ENCODE results near the gene AGTR2. TPM values are rescaled to one million over a fixed set of nuclear protein-coding genes. Genes with fewer than 3 reads are reported as not detected.
"Not testable (repeated sequence)": the region's sequence is repeated elsewhere in the genome, so short reads cannot be mapped to it uniquely, and the experiment has no call there.

Gene AGTR2
- not detected in 2 replicates for total RNA-seq

GRCh38 chrX:116170511-116170910, at the start of gene AGTR2:
AGTR2 (plus strand) TSS chrX:116170744; CDS start chrX:116172281, 1,537 bp downstream.
- H3K27ac Mint-ChIP-seq, result no peak within 1 kb of the TSS
- intact Hi-C loops (cut with micrococcal nuclease), result no loop called here

GRCh38 chrX:116135277-116135676, 35.3 kb upstream of the AGTR2 start:
- no peaks in the 10 kb centered on the region for H3K9me3 Mint-ChIP-seq
- H3K36me3 Mint-ChIP-seq (ENCODE audit: low read depth), result no peaks in the 10 kb centered on the region
- intact Hi-C loops (cut with micrococcal nuclease), result no loop called here

More at GRCh38 chrX:116170511-116170910, at the start of gene AGTR2:
- H3K27me3 Mint-ChIP-seq, result no peaks in the 10 kb centered on the region
- CTCF ChIA-PET, result no interaction called here
- ATAC-seq (ENCODE audit: low read depth) (no peak), DNase-seq (no peak)
- TF ChIP-seq, protein P1, sequence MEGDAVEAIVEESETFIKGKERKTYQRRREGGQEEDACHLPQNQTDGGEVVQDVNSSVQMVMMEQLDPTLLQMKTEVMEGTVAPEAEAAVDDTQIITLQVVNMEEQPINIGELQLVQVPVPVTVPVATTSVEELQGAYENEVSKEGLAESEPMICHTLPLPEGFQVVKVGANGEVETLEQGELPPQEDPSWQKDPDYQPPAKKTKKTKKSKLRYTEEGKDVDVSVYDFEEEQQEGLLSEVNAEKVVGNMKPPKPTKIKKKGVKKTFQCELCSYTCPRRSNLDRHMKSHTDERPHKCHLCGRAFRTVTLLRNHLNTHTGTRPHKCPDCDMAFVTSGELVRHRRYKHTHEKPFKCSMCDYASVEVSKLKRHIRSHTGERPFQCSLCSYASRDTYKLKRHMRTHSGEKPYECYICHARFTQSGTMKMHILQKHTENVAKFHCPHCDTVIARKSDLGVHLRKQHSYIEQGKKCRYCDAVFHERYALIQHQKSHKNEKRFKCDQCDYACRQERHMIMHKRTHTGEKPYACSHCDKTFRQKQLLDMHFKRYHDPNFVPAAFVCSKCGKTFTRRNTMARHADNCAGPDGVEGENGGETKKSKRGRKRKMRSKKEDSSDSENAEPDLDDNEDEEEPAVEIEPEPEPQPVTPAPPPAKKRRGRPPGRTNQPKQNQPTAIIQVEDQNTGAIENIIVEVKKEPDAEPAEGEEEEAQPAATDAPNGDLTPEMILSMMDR (IDR thresholded peaks at IDR 0.05), result no peak
- H3K4me3 Mint-ChIP-seq, result no peak within 1 kb of the TSS
- no peaks in the 10 kb centered on the region for H3K36me3 Mint-ChIP-seq (ENCODE audit: low read depth)
- no peaks in the 10 kb centered on the region for H3K4me1 Mint-ChIP-seq
- POLR2A ChIA-PET, result no interaction called here
- H3K9me3 Mint-ChIP-seq, result no peaks in the 10 kb centered on the region

DNA sequence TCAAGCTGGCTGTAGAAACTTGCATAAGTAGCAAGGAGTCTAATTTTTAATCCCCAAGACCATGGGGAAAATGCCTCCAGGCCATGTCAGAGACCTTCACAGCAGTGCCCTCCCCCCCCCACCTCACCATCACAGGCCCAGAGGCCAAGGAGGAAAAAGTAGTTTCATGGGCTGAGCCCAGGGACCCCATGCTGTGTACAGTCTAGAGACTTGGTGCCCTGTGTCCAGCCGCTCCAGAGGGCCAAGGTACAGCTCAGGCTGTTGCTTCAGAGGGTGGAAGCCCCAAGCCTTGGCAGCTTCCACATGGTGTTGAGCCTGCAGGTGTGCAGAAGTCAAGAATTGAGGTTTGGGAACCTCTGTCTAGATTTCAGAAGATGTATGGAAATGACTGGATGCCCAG, 29.3 kb upstream of the AGTR2 start:
- H3K27ac Mint-ChIP-seq; DNase-seq; H3K36me3 Mint-ChIP-seq (ENCODE audit: low read depth); H3K9me3 Mint-ChIP-seq; ATAC-seq (ENCODE audit: low read depth); intact Hi-C loops (cut with micrococcal nuclease); H3K27me3 Mint-ChIP-seq; H3K4me3 Mint-ChIP-seq; CTCF ChIA-PET; H3K4me1 Mint-ChIP-seq; POLR2A ChIA-PET: not testable (repeated sequence)

More at GRCh38 chrX:116135277-116135676, 35.3 kb upstream of the AGTR2 start:
- DNase-seq (no peak), ATAC-seq (ENCODE audit: low read depth) (no peak)
- TF ChIP-seq, protein P1 (IDR thresholded peaks at IDR 0.05), result no peak
- ChIA-PET CTCF (no interaction called here), POLR2A (no interaction called here)
- H3K4me3 Mint-ChIP-seq, result no peak overlapping the region
- no peaks in the 10 kb centered on the region for H3K4me1 Mint-ChIP-seq
- no peak overlapping the region for H3K27ac Mint-ChIP-seq
- no peaks in the 10 kb centered on the region for H3K27me3 Mint-ChIP-seq

GRCh38 chrX:116142976-116143375, 27.6 kb upstream of the AGTR2 start:
- ChIA-PET CTCF (no interaction called here), POLR2A (no interaction called here)
- ATAC-seq (ENCODE audit: low read depth), result no peak
- Mint-ChIP-seq H3K4me3 (no peak overlapping the region), H3K27ac (no peak overlapping the region), H3K36me3 (ENCODE audit: low read depth) (no peaks in the 10 kb centered on the region), H3K9me3 (no peaks in the 10 kb centered on the region), H3K27me3 (no peaks in the 10 kb centered on the region), H3K4me1 (no peaks in the 10 kb centered on the region)
- no peak for DNase-seq
- TF ChIP-seq, protein P1 (IDR thresholded peaks at IDR 0.05), result no peak
- intact Hi-C loops (cut with micrococcal nuclease), result no loop called here

- H3K4me1 Mint-ChIP-seq, result no peaks in the 10 kb centered on the region
- H3K27ac Mint-ChIP-seq, result no peak overlapping the region
- no peak for DNase-seq
- H3K36me3 Mint-ChIP-seq (ENCODE audit: low read depth), result no peaks in the 10 kb centered on the region
- no peaks in the 10 kb centered on the region for H3K9me3 Mint-ChIP-seq
- intact Hi-C loops (cut with micrococcal nuclease), result no loop called here
- H3K27me3 Mint-ChIP-seq, result no peaks in the 10 kb centered on the region
- TF ChIP-seq, protein P1 (IDR thresholded peaks at IDR 0.05), result no peak
- CTCF ChIA-PET, result no interaction called here
- H3K4me3 Mint-ChIP-seq, result no peak overlapping the region
- ATAC-seq (ENCODE audit: low read depth), result no peak
- POLR2A ChIA-PET, result no interaction called here
Observed at GRCh38 chrX:116172976-116173375, 2.4 kb downstream of the AGTR2 start.

- no peak for DNase-seq
- TF ChIP-seq, protein P1 (IDR thresholded peaks at IDR 0.05), result no peak
- H3K4me3 Mint-ChIP-seq, result no peak overlapping the region
- H3K9me3 Mint-ChIP-seq, result peaks cover 3% of the 10 kb centered on the region
- intact Hi-C loops (cut with micrococcal nuclease), result no loop called here
- no peak for ATAC-seq (ENCODE audit: low read depth)
- no peaks in the 10 kb centered on the region for H3K4me1 Mint-ChIP-seq
- ChIA-PET CTCF (no interaction called here), POLR2A (no interaction called here)
- H3K36me3 Mint-ChIP-seq (ENCODE audit: low read depth), result no peaks in the 10 kb centered on the region
- H3K27ac Mint-ChIP-seq, result no peak overlapping the region
- H3K27me3 Mint-ChIP-seq, result no peaks in the 10 kb centered on the region
Observed at GRCh38 chrX:116181300-116181699, 10.8 kb downstream of the AGTR2 start.
